Measurements from ENCODE around the gene RPTOR. TPM values are rescaled to one million over a fixed set of nuclear protein-coding genes. Genes with fewer than 3 reads are reported as not detected.

RPTOR gene
- polyA plus RNA-seq, 5 donors, result 13.5 to 23.7 (median 15.7) TPM

- DNase-seq, result no peak
Observed at GRCh38 chr17:80662557-80662956, 117.9 kb downstream of the RPTOR start.

GRCh38 chr17:80663781-80664206 is 119.2 kb downstream of the RPTOR start:
- DNase-seq, result peak in 1 of 2 donors; percentile 38

- no peak for DNase-seq
Observed at GRCh38 chr17:80664217-80664790, 119.7 kb downstream of the RPTOR start.

GRCh38 chr17:80665792-80666191 is 121.2 kb downstream of the RPTOR start:
- DNase-seq, result no peak

- no peak for DNase-seq
Observed at GRCh38 chr17:80666867-80667266, 122.2 kb downstream of the RPTOR start.

- no peak for DNase-seq
Observed at GRCh38 chr17:80667462-80668277, 123.0 kb downstream of the RPTOR start.

GRCh38 chr17:80668375-80669148 is 123.9 kb downstream of the RPTOR start:
- DNase-seq, result no peak

- DNase-seq, result no peak
Observed at GRCh38 chr17:80671039-80671824, 126.6 kb downstream of the RPTOR start.

- DNase-seq, result no peak
Observed at GRCh38 chr17:80671825-80672110, 127.1 kb downstream of the RPTOR start.

GRCh38 chr17:80673152-80673920 is 128.7 kb downstream of the RPTOR start:
- peak; percentile 83 to 91 for DNase-seq

GRCh38 chr17:80675438-80676095 is 130.9 kb downstream of the RPTOR start:
- no peak for DNase-seq

GRCh38 chr17:80676096-80676466 is 131.4 kb downstream of the RPTOR start:
- no peak for DNase-seq

GRCh38 chr17:80676564-80676963 is 131.9 kb downstream of the RPTOR start:
- no peak for DNase-seq

- no peak for DNase-seq
Observed at GRCh38 chr17:80677214-80677756, 132.6 kb downstream of the RPTOR start.

GRCh38 chr17:80679816-80680215 is 135.2 kb downstream of the RPTOR start:
- no peak for DNase-seq

GRCh38 chr17:80681215-80681614 is 136.6 kb downstream of the RPTOR start:
- DNase-seq, result no peak

- DNase-seq, result no peak
Observed at GRCh38 chr17:80682372-80682771, 137.7 kb downstream of the RPTOR start.

- DNase-seq, result no peak
Observed at GRCh38 chr17:80683625-80684104, 139.0 kb downstream of the RPTOR start.

- no peak for DNase-seq
Observed at GRCh38 chr17:80687839-80688238, 143.2 kb downstream of the RPTOR start.

GRCh38 chr17:80689129-80689619 is 144.5 kb downstream of the RPTOR start:
- no peak for DNase-seq
